ENCODE data around the gene ATP8B4.
"Not testable (repeated sequence)": the region's sequence is repeated elsewhere in the genome, so short reads cannot be mapped to it uniquely, and the experiment has no call there.

- not testable (repeated sequence) for TF ChIP-seq CTCF (IDR thresholded peaks at IDR 0.05; ENCODE audit: insufficient read depth, low read length, poor library complexity, severe bottlenecking); EZH2phosphoT487 (conservative IDR thresholded peaks at IDR 0.05; ENCODE audit: low read length)
These were observed 13.4 kb upstream of the ATP8B4 start for GRCh38 chr15:50132251-50132984.

All from SU-DHL-6 (cell line).